Esophagus muscularis mucosa (tissue), 4 donors: ENCODE measurements around the gene HPCA. TPM values are rescaled to one million over a fixed set of nuclear protein-coding genes. Genes with fewer than 3 reads are reported as not detected.

Source experiments
- DNase-seq: peaks from one replicate; pipeline ENCODE4 v3.0.0-alpha.2; 2017; ENCODE audit errors: extremely low spot score
- H3K27ac ChIP-seq, 4 donors: fragments of 200-600 bp; sonication (generic); replicated peaks in 1 of 4; 1 replicate in 3 of 4; 2 replicates in 1 of 4; pipeline ENCODE4 v1.5.1; 2016 to 2019; ENCODE audit warnings: mild to moderate bottlenecking in 1 of 4
- H3K27me3 ChIP-seq, 4 donors: fragments of 200-600 bp; sonication (generic); one replicate each; pipeline versions ENCODE4 v1.5.1 to v1.6.0; 2016 to 2019
- H3K36me3 ChIP-seq, 4 donors: fragments of 200-600 bp; sonication (generic); one replicate each; pipeline ENCODE4 v1.5.1; 2016 to 2019
- H3K4me1 ChIP-seq, 4 donors: fragments of 200-600 bp; sonication (generic); one replicate each; pipeline ENCODE4 v1.5.1; 2016 to 2019
- H3K4me3 ChIP-seq, 4 donors: fragments of 200-600 bp; sonication (generic); 1 replicate in 2 of 4; 2 replicates in 2 of 4; pipeline ENCODE4 v1.5.1; 2016 to 2019; ENCODE audit warnings: mild to moderate bottlenecking in 4 of 4, moderate library complexity in 1 of 4
- H3K9me3 ChIP-seq, 4 donors: fragments of 200-600 bp; sonication (generic); 1 replicate in 3 of 4; 2 replicates in 1 of 4; pipeline ENCODE4 v1.5.1; 2016 to 2019
- EP300 ChIP-seq: sonication (generic); formaldehyde crosslinking; IDR thresholded peaks from one replicate; pipeline ENCODE4 v1.6.1; 2017; ENCODE audit warnings: antibody characterized with exemption
- POLR2A ChIP-seq: fragments of 450-650 bp; IDR thresholded peaks from one replicate; pipeline ENCODE4 v1.6.1; 2017; ENCODE audit warnings: antibody characterized with exemption, moderate library complexity, mild to moderate bottlenecking, low read depth
- POLR2AphosphoS5 ChIP-seq, 2 donors: sonication (generic); formaldehyde crosslinking; IDR thresholded peaks; one replicate each; pipeline ENCODE4 v1.6.1; 2017; ENCODE audit warnings: antibody characterized with exemption in 2 of 2
- whole genome bisulfite sequencing: methylation state at CpG from one replicate; pipeline ENCODE4 v1.1.5; 2018; 5-methylcytosine and 5-hydroxymethylcytosine counted together
- intact Hi-C: fragments of 100-400 bp; cut with DNase I; formaldehyde crosslinking; loops from one replicate; pipeline ENCODE4 v1.15.1; 2023
- total RNA-seq, 4 donors: library from RNA; depleted of rRNA; stranded (reverse); fragments of >200 nt; gene quantifications; one replicate each; pipeline versions ENCODE4 v1.1.0 to v1.2.1, GENCODE V29; 2016
- TF ChIP-seq, protein P1 (sequence below), 3 experiments: fragments of 200-600 bp in 2 of 3; fragments of 450-650 bp in 1 of 3; sonication (generic) in 2 of 3; IDR thresholded peaks; one replicate each; pipeline ENCODE4 v1.5.1; 2017 to 2019; ENCODE audit warnings: antibody characterized with exemption in 3 of 3, mild to moderate bottlenecking in 2 of 3, moderate library complexity in 1 of 3

Gene HPCA
- total RNA-seq, 4 donors from 2014 or later: 0.23 TPM; not detected in 3

GRCh38 chr1:32884032-32884372, 2.3 kb upstream of the HPCA start:
- TF ChIP-seq, protein P1, sequence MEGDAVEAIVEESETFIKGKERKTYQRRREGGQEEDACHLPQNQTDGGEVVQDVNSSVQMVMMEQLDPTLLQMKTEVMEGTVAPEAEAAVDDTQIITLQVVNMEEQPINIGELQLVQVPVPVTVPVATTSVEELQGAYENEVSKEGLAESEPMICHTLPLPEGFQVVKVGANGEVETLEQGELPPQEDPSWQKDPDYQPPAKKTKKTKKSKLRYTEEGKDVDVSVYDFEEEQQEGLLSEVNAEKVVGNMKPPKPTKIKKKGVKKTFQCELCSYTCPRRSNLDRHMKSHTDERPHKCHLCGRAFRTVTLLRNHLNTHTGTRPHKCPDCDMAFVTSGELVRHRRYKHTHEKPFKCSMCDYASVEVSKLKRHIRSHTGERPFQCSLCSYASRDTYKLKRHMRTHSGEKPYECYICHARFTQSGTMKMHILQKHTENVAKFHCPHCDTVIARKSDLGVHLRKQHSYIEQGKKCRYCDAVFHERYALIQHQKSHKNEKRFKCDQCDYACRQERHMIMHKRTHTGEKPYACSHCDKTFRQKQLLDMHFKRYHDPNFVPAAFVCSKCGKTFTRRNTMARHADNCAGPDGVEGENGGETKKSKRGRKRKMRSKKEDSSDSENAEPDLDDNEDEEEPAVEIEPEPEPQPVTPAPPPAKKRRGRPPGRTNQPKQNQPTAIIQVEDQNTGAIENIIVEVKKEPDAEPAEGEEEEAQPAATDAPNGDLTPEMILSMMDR (IDR thresholded peaks at IDR 0.05): no peak
- no peak for TF ChIP-seq POLR2AphosphoS5 (IDR thresholded peaks at IDR 0.05)
- intact Hi-C loops: no loop called here
- no peaks in the 10 kb centered on the region for H3K36me3 ChIP-seq
- peaks cover 16 to 29% (median 22%) of the 10 kb centered on the region in 4 donors for H3K4me1 ChIP-seq
- no peak overlapping the region for H3K27ac ChIP-seq
- H3K9me3 ChIP-seq: no peaks in the 10 kb centered on the region
- H3K4me3 ChIP-seq: no peak overlapping the region
- no peak for DNase-seq
- WGBS: 53% methylated on average over 4 of the region's 4 CpGs
- H3K27me3 ChIP-seq: peaks cover 8 to 54% (median 28%) of the 10 kb centered on the region in 4 donors

DNA sequence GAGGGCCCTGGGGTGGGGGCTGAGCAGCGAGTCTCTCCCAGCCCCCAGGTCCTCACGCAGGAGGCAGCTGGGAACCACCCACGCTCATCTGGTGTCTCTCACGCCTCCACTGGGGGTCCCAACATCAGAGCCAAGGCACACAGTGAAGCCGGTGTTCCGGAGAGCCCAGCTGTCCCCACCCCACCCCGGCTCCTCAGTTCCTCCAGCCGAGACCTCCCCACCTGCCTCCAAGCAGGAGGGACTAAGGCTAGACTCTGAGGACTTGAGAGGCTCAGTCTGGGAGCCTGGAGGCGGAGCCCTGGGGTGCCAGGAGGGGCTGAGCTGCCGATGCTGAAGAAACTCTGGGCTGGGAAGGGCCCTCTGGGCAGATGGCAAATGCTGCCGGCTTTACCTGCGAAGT, 1.6 kb upstream of the HPCA start:
- peaks cover 8 to 59% (median 28%) of the 10 kb centered on the region in 4 donors for H3K27me3 ChIP-seq
- TF ChIP-seq, protein P1 (IDR thresholded peaks at IDR 0.05): no peak
- TF ChIP-seq POLR2AphosphoS5 (IDR thresholded peaks at IDR 0.05) (no peak), POLR2A (no peak), EP300 (no peak)
- no peaks in the 10 kb centered on the region for H3K36me3 ChIP-seq
- H3K9me3 ChIP-seq: no peaks in the 10 kb centered on the region
- H3K4me3 ChIP-seq: no peak overlapping the region
- peaks cover 16 to 29% (median 22%) of the 10 kb centered on the region in 4 donors for H3K4me1 ChIP-seq
- 73% methylated on average over 2 of the region's 12 CpGs for WGBS
- no peak for DNase-seq
- intact Hi-C loops: no loop called here
- no peak overlapping the region for H3K27ac ChIP-seq

DNA sequence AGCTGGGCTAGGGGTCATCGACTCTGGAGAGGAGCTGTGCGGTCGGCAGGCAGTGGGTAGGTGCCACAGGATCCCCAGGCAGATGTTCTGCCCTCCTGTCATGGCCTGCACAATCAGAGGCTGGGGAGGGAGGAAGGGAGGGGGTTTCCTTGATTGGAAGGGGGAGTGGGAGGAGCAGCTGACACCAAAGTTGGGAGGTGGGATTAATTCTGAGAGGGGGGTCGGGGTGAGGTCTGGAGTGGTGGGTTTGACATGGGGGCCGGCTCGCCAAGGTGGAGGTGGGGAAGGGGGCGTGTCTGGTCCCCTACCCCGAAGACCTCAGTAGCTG, 651 bp upstream of the HPCA start:
- 30% methylated on average over 8 of the region's 8 CpGs for WGBS
- H3K4me3 ChIP-seq: no peak overlapping the region
- no peak overlapping the region for H3K27ac ChIP-seq
- no peak for DNase-seq
- H3K9me3 ChIP-seq: no peaks in the 10 kb centered on the region
- no peaks in the 10 kb centered on the region for H3K36me3 ChIP-seq
- H3K4me1 ChIP-seq: peaks cover 16 to 29% (median 22%) of the 10 kb centered on the region in 4 donors
- H3K27me3 ChIP-seq: peaks cover 8 to 68% (median 28%) of the 10 kb centered on the region in 4 donors
- intact Hi-C loops: no loop called here
- no peak for TF ChIP-seq POLR2AphosphoS5 (IDR thresholded peaks at IDR 0.05)
- TF ChIP-seq, protein P1 (IDR thresholded peaks at IDR 0.05): no peak
- no peak for TF ChIP-seq EP300
- no peak for TF ChIP-seq POLR2A

GRCh38 chr1:32886828-32887414, 630 bp downstream of the HPCA start:
- Histone ChIP-seq H3K27ac (no peak overlapping the region), H3K4me1 (peaks cover 8 to 22% (median 17%) of the 10 kb centered on the region in 4 donors), H3K36me3 (no peaks in the 10 kb centered on the region), H3K4me3 (peak overlapping the region in 3 of 4 donors; percentile 26 to 42 (median 27)), H3K9me3 (no peaks in the 10 kb centered on the region), H3K27me3 (peaks cover 8 to 81% (median 28%) of the 10 kb centered on the region in 4 donors)
- TF ChIP-seq POLR2A (no peak), EP300 (no peak), POLR2AphosphoS5 (IDR thresholded peaks at IDR 0.05) (no peak)
- TF ChIP-seq, protein P1 (IDR thresholded peaks at IDR 0.05): no peak
- 46% methylated on average over 19 of the region's 19 CpGs for WGBS
- intact Hi-C loops: no loop called here
- no peak for DNase-seq

- Histone ChIP-seq H3K4me1 (peaks cover 4 to 18% (median 13%) of the 10 kb centered on the region in 4 donors), H3K9me3 (no peaks in the 10 kb centered on the region), H3K27ac (no peak overlapping the region), H3K36me3 (no peaks in the 10 kb centered on the region), H3K27me3 (peaks cover 8 to 88% (median 28%) of the 10 kb centered on the region in 4 donors), H3K4me3 (no peak overlapping the region)
- 80% methylated on average over 12 of the region's 12 CpGs for WGBS
- DNase-seq: no peak
- intact Hi-C loops: no loop called here
- TF ChIP-seq, protein P1 (IDR thresholded peaks at IDR 0.05): no peak
- TF ChIP-seq POLR2AphosphoS5 (IDR thresholded peaks at IDR 0.05) (no peak), EP300 (no peak), POLR2A (no peak)
These were observed 1.3 kb downstream of the HPCA start for GRCh38 chr1:32887623-32888022.
